ENCODE data around the gene TPK1.
"Not testable (repeated sequence)": the region's sequence is repeated elsewhere in the genome, so short reads cannot be mapped to it uniquely, and the experiment has no call there.

TPK1 gene

GRCh38 chr7:144784943-144785342, 50.9 kb downstream of the TPK1 start:
- no peak for TF ChIP-seq CTCF (IDR thresholded peaks at IDR 0.05; ENCODE audit: low read depth, low read length, missing control alignments)
- in situ Hi-C loops (cut with HindIII; ENCODE audit: low pct_ligation_motif_present, low sequenced_read_pairs): no loop called here
- H3K27me3 ChIP-seq (replicated peaks): no peaks in the 10 kb centered on the region
- no peak overlapping the region for H3K27ac ChIP-seq
- no peaks in the 10 kb centered on the region for H3K36me3 ChIP-seq (replicated peaks)
- DNase-seq: peak; percentile 66
- H3K4me3 ChIP-seq (ENCODE audit: low read depth, low read length): no peak overlapping the region

GRCh38 chr7:144784441-144784840, 51.4 kb downstream of the TPK1 start:
- Histone ChIP-seq H3K27ac (no peak overlapping the region), H3K27me3 (replicated peaks) (no peaks in the 10 kb centered on the region), H3K36me3 (replicated peaks) (no peaks in the 10 kb centered on the region), H3K4me3 (ENCODE audit: low read depth, low read length) (no peak overlapping the region)
- no peak for DNase-seq
- TF ChIP-seq CTCF (IDR thresholded peaks at IDR 0.05; ENCODE audit: low read depth, low read length, missing control alignments): no peak
- in situ Hi-C loops (cut with HindIII; ENCODE audit: low pct_ligation_motif_present, low sequenced_read_pairs): no loop called here

GRCh38 chr7:144782883-144783282, 53.0 kb downstream of the TPK1 start:
- in situ Hi-C loops (cut with HindIII; ENCODE audit: low pct_ligation_motif_present, low sequenced_read_pairs): no loop called here
- Histone ChIP-seq H3K27me3 (replicated peaks) (no peaks in the 10 kb centered on the region), H3K36me3 (replicated peaks) (no peaks in the 10 kb centered on the region), H3K4me3 (ENCODE audit: low read depth, low read length) (no peak overlapping the region), H3K27ac (no peak overlapping the region)
- TF ChIP-seq CTCF (IDR thresholded peaks at IDR 0.05; ENCODE audit: low read depth, low read length, missing control alignments): no peak
- DNase-seq: no peak

GRCh38 chr7:144780071-144780608, 55.7 kb downstream of the TPK1 start:
- Histone ChIP-seq H3K4me3 (ENCODE audit: low read depth, low read length) (no peak overlapping the region), H3K27me3 (replicated peaks) (no peaks in the 10 kb centered on the region), H3K36me3 (replicated peaks) (no peaks in the 10 kb centered on the region), H3K27ac (no peak overlapping the region)
- in situ Hi-C loops (cut with HindIII; ENCODE audit: low pct_ligation_motif_present, low sequenced_read_pairs): no loop called here
- no peak for TF ChIP-seq CTCF (IDR thresholded peaks at IDR 0.05; ENCODE audit: low read depth, low read length, missing control alignments)
- no peak for DNase-seq

GRCh38 chr7:144777889-144778288, 58.0 kb downstream of the TPK1 start:
- in situ Hi-C loops (cut with HindIII; ENCODE audit: low pct_ligation_motif_present, low sequenced_read_pairs); H3K27me3 ChIP-seq (replicated peaks); H3K27ac ChIP-seq; H3K36me3 ChIP-seq (replicated peaks); H3K4me3 ChIP-seq (ENCODE audit: low read depth, low read length); DNase-seq: not testable (repeated sequence)

- in situ Hi-C loops (cut with HindIII; ENCODE audit: low pct_ligation_motif_present, low sequenced_read_pairs): no loop called here
- Histone ChIP-seq H3K27me3 (replicated peaks) (no peaks in the 10 kb centered on the region), H3K4me3 (ENCODE audit: low read depth, low read length) (no peak overlapping the region), H3K36me3 (replicated peaks) (no peaks in the 10 kb centered on the region), H3K27ac (no peak overlapping the region)
- no peak for TF ChIP-seq CTCF (IDR thresholded peaks at IDR 0.05; ENCODE audit: low read depth, low read length, missing control alignments)
- DNase-seq: no peak
Measured at GRCh38 chr7:144777005-144777839, 58.6 kb downstream of the TPK1 start.
